ENCODE results near the gene LRP1.

LRP1 gene

DNA sequence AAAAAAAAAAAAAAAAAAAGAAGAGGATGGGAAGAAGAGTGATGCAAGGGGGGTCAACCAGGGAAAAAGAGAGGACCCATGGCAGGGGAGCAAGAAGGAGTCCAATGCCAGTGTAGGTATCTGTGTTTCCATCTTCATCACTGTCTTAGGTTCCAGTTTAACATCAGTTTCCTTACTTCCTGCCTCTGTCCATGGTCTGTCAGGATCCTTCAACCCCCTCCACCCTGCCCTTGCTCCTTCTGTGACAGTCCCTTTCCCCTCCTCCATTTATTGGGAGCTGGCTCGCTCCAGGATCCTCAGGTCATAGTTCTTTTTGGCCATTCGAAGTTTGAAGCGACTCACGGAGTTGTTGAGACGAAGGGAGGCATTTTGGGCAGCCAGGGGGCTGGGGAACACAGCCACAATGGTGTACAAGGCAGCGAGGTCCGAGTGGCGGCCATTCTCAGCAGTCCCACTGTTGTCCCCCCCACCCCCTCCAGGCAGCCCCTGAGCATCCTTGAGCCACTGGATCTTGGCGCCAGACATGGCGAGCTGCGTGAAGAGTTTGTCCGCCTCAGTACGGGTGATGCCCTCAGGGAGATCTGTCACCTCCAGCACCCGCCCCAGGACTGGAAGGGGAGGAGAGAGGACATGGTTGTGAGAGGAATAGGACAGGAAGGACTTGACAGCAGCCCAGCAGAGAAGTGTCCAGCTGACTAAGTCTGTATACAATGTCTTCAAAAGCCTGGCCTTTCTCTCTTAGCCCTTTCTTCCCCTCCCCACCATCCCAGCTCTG is 126.4 kb downstream of the LRP1 start:
- no peak for TF ChIP-seq CTCF (IDR thresholded peaks at IDR 0.05; ENCODE audit: low read depth, low read length, missing control alignments)
- H3K4me3 ChIP-seq (ENCODE audit: low read depth, low read length) = no peak overlapping the region
- no peak for DNase-seq (ENCODE audit: low read depth)

- H3K4me3 ChIP-seq (ENCODE audit: low read depth, low read length) = no peak overlapping the region
- no peak for TF ChIP-seq CTCF (IDR thresholded peaks at IDR 0.05; ENCODE audit: low read depth, low read length, missing control alignments)
- no peak for DNase-seq (ENCODE audit: low read depth)
Observed at GRCh38 chr12:57255916-57256315, 127.6 kb downstream of the LRP1 start.

DNA sequence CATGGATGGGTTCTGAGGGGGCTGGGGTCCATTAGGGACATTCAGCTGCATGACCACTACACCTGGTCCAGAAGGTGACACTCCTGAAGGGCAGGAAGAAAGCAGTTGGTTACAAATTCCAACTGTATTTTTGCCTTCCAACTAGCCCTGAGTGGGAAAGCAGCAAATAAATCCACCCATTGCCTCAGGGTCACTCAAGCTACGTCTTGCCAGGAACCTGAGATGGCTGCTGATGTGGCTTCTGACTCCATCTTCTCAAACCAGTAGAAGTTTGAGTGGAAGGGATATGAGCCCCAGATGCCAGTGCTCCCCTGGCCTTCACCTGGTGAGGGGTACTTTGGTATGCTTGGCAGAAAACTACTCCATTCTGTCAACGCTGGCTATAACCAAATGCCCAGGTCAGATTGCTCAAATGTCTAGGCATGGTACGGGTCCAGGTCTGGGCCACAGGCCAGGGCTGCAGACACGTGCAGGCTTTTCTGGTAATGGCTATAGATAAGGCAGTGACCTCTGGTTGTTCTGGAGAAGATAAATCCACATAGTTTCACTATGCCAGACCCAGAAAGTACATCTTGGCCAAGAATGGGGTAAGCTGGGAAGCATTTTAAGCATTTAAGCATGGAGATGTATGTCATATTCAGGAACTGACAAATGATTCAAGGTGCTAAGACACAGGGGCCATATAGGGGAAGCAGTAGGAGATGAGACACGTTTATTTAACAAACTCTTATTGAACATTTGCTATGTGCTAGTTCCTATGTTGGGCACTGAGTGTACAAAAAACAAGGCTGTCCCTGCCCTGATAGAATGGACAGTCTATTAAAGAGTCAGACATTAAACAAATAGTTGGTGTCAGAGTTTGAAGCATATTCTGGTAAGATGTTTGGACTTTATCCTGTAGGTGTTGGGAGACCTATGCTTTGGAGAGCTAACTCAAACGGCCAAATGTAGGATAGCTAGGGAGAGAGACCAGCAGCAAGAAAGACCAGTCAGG is 131.0 kb downstream of the LRP1 start:
- no peak overlapping the region for H3K4me3 ChIP-seq (ENCODE audit: low read depth, low read length)
- DNase-seq (ENCODE audit: low read depth) = no peak
- TF ChIP-seq CTCF (IDR thresholded peaks at IDR 0.05; ENCODE audit: low read depth, low read length, missing control alignments) = no peak

DNA sequence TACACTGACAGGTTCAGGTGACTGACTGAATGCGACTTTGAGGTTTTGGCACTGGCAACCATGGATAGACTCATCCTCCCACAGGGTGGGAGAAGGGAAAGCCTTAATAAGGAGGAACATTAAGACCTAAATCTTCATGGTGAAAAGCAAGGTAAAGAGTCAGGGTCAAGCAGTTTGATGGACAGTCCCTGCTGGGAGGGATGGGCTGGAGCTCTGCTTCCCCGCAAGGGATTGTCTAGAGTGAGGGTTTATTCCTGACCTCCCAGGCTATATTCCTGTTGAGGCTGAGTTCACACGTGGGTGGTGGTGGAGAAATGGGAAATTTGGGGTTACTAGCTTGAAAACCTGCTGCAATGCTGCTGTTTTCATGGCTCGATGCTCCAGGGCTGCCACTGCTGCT is 132.1 kb downstream of the LRP1 start:
- no peak overlapping the region for H3K4me3 ChIP-seq (ENCODE audit: low read depth, low read length)
- no peak for DNase-seq (ENCODE audit: low read depth)
- TF ChIP-seq CTCF (IDR thresholded peaks at IDR 0.05; ENCODE audit: low read depth, low read length, missing control alignments) = no peak

GRCh38 chr12:57261428-57261865 is 133.2 kb downstream of the LRP1 start:
- no peak for DNase-seq (ENCODE audit: low read depth)
- H3K4me3 ChIP-seq (ENCODE audit: low read depth, low read length) = no peak overlapping the region
- no peak for TF ChIP-seq CTCF (IDR thresholded peaks at IDR 0.05; ENCODE audit: low read depth, low read length, missing control alignments)

DNA sequence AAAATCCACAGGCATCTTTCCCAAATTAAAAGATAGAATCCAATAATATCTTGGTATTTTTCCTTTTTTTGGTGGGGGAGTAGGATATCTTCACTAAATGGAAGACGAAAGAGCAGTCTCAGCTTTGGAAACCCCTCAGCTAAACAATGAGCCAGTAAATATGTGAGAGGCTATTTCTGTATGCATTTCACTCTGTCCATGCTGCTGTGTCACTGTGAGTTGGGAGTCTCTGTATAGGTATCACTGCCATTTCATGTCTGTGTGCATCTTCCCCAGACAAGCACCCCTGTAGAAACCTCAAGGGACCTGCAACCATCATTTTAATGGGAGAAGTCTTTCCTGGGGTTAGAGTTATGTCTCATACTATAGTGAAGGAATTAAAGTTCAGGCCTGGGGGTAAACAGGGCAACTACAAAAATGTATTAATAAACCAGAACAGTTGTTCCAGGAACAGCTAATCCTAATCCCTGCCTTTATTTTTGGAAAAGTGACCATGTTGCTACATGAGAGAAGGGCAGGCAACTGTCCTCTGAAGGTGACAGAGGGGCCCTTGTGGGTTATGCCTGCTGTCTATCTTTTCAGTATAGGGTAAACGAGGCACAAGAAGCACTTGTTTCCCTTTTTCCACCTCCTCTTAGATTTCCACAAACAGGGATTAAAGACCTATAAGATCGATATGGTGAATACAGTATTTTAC is 134.0 kb downstream of the LRP1 start:
- no peak for DNase-seq (ENCODE audit: low read depth)
- no peak overlapping the region for H3K4me3 ChIP-seq (ENCODE audit: low read depth, low read length)
- no peak for TF ChIP-seq CTCF (IDR thresholded peaks at IDR 0.05; ENCODE audit: low read depth, low read length, missing control alignments)
